Trophoblast cell (in vitro differentiated cells and primary cell): ENCODE results near the gene AMDHD2.
"Not testable (repeated sequence)": the region's sequence is repeated elsewhere in the genome, so short reads cannot be mapped to it uniquely, and the experiment has no call there.

Source experiments
- DNase-seq, 2 donors: peaks; one replicate each; pipeline ENCODE4 v3.0.0-alpha.2; 2016
- H2AFZ ChIP-seq: 2 replicates; pipeline ENCODE4 v1.6.1; 2013; ENCODE audit warnings: low read length, moderate library complexity, mild to moderate bottlenecking; ENCODE audit not compliant: insufficient read depth, poor library complexity
- H2AK5ac ChIP-seq: 2 replicates; pipeline ENCODE4 v1.6.1; 2013; ENCODE audit warnings: mild to moderate bottlenecking, low read length
- H2BK120ac ChIP-seq: 2 replicates; pipeline ENCODE4 v1.6.1; 2013; ENCODE audit warnings: low read length, mild to moderate bottlenecking, moderate library complexity; ENCODE audit not compliant: insufficient read depth, poor library complexity
- H2BK12ac ChIP-seq: 2 replicates; pipeline ENCODE4 v1.6.1; 2013; ENCODE audit warnings: mild to moderate bottlenecking, low read length, moderate library complexity
- H2BK5ac ChIP-seq: 2 replicates; pipeline ENCODE4 v1.6.1; 2013; ENCODE audit warnings: low read length, low read depth, moderate library complexity, mild to moderate bottlenecking; ENCODE audit not compliant: poor library complexity
- H3K14ac ChIP-seq: 2 replicates; pipeline ENCODE4 v1.6.1; 2013; ENCODE audit warnings: mild to moderate bottlenecking, low read length
- H3K18ac ChIP-seq: 2 replicates; pipeline ENCODE4 v1.6.1; 2013; ENCODE audit warnings: mild to moderate bottlenecking, low read length
- H3K23ac ChIP-seq: 2 replicates; pipeline ENCODE4 v1.6.1; 2013; ENCODE audit warnings: low read length
- H3K27ac ChIP-seq: 2 replicates; pipeline ENCODE4 v1.5.1; 2013; ENCODE audit warnings: low read depth, mild to moderate bottlenecking, inconsistent platforms, low read length, moderate library complexity
- H3K27me3 ChIP-seq: 2 replicates; pipeline ENCODE4 v1.6.1; 2013; ENCODE audit warnings: inconsistent platforms, mild to moderate bottlenecking, low read length, moderate library complexity; ENCODE audit not compliant: insufficient read depth
- H3K36me3 ChIP-seq, 2 experiments: 1 replicate in 1 of 2; 2 replicates in 1 of 2; pipeline ENCODE4 v1.6.1; 2013; ENCODE audit warnings: low read length in 2 of 2, mild to moderate bottlenecking in 2 of 2, moderate library complexity in 1 of 2; ENCODE audit not compliant: insufficient read depth in 2 of 2, control insufficient read depth in 1 of 2
- H3K4ac ChIP-seq: 2 replicates; pipeline ENCODE4 v1.6.1; 2013; ENCODE audit warnings: low read depth, mild to moderate bottlenecking, low read length, moderate library complexity
- H3K4me1 ChIP-seq, 2 experiments: 1 replicate in 1 of 2; 2 replicates in 1 of 2; pipeline ENCODE4 v1.6.1; 2013; ENCODE audit warnings: low read length in 2 of 2, mild to moderate bottlenecking in 2 of 2, moderate library complexity in 1 of 2; ENCODE audit not compliant: insufficient read depth in 2 of 2, control insufficient read depth in 1 of 2
- H3K4me2 ChIP-seq: 2 replicates; pipeline ENCODE4 v1.6.1; 2013; ENCODE audit warnings: inconsistent platforms, mild to moderate bottlenecking, low read length, moderate library complexity
- H3K4me3 ChIP-seq: 2 replicates; pipeline ENCODE4 v1.5.1; 2013; ENCODE audit warnings: mild to moderate bottlenecking, low read depth, low read length, inconsistent platforms
- H3K79me1 ChIP-seq: one replicate; pipeline ENCODE4 v1.6.1; 2013; ENCODE audit warnings: low read length
- H3K79me2 ChIP-seq: 2 replicates; pipeline ENCODE4 v1.6.1; 2013; ENCODE audit warnings: low read length, mild to moderate bottlenecking; ENCODE audit not compliant: control insufficient read depth, insufficient read depth, poor library complexity
- H3K9ac ChIP-seq: 2 replicates; pipeline ENCODE4 v1.6.1; 2013; ENCODE audit warnings: mild to moderate bottlenecking, low read length
- H3K9me3 ChIP-seq: 2 replicates; pipeline ENCODE4 v1.6.1; 2013; ENCODE audit warnings: low read depth, mild to moderate bottlenecking, control low read depth, inconsistent platforms, low read length; ENCODE audit not compliant: insufficient read depth
- H4K12ac ChIP-seq: 2 replicates; pipeline ENCODE4 v1.6.1; 2013; ENCODE audit warnings: low read depth, mild to moderate bottlenecking, low read length, moderate library complexity
- H4K8ac ChIP-seq: 2 replicates; pipeline ENCODE4 v1.6.1; 2013; ENCODE audit warnings: low read depth, mild to moderate bottlenecking, low read length, moderate library complexity
- H4K91ac ChIP-seq: one replicate; pipeline ENCODE4 v1.6.1; 2013; ENCODE audit warnings: low read depth, mild to moderate bottlenecking, low read length, moderate library complexity
- WGBS: extraction: QIAGEN DNeasy Blood & Tissue Kit; methylation state at CpG from one replicate; pipeline ENCODE4 v1.1.7; 2013; ENCODE audit warnings: missing lambda C conversion rate; ENCODE audit not compliant: insufficient read length, insufficient coverage; ENCODE audit errors: extremely low coverage; 5-methylcytosine and 5-hydroxymethylcytosine counted together

AMDHD2 gene

DNA sequence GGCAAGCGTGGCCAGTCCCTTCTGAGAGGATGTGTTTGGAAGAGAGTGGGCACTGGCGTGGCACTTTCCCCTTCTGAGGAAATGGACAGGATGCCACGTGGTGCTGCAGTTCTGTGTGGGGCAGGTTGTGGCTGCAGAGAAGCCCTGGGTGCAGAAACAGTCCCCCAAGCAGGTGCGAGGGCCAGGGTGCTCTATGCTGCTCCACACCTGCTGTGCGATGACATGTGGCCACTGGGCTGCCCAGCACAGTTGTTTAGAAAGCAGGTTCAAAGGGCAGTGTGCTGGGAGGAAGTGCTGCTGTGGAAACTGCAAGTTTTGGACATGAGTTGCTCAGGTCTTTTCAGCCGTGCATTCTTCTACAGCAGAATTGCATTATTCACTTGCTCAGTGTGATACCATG, 21.2 kb downstream of the AMDHD2 start:
- not testable (repeated sequence) for H3K18ac ChIP-seq, H3K27me3 ChIP-seq, H3K79me1 ChIP-seq, H2AFZ ChIP-seq, H4K8ac ChIP-seq, H3K9ac ChIP-seq, H4K12ac ChIP-seq, H2BK120ac ChIP-seq, H3K27ac ChIP-seq, H3K23ac ChIP-seq, H2BK5ac ChIP-seq, H3K9me3 ChIP-seq, H2BK12ac ChIP-seq, H3K4me2 ChIP-seq, H2AK5ac ChIP-seq, H3K14ac ChIP-seq, H4K91ac ChIP-seq, H3K4me1 ChIP-seq, H3K4me3 ChIP-seq
- no CpG with 5 or more reads among the region's 6 CpGs for WGBS
- Histone ChIP-seq H3K79me2 (peaks cover 18% of the 10 kb centered on the region), H3K4ac (peak overlapping the region; percentile 13), H3K36me3 (peaks cover 6 to 14% of the 10 kb centered on the region in 2 experiments)
- peak; percentile 9 to 30 for DNase-seq

DNA sequence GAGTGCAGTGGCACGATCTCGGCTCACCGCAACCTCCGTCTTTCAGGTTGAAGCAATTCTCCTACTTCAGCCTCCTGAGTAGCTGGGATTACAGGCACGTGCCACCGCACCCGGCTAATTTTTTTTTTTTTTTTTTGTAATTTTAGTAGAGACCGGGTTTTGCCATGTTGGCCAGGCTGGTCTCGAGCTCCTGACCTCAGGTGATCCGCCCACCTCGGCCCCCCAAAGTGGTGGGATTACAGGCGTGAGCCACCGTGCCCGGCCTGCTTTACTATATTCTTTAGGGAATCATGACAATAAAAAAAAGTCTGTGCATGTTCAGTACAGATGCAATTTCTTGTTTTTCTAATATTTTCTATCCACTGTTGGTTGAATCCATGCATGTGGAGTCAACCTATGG, 23.6 kb downstream of the AMDHD2 start:
- DNase-seq, H2BK120ac ChIP-seq, H3K27ac ChIP-seq, H2AK5ac ChIP-seq, H4K91ac ChIP-seq, H2BK5ac ChIP-seq, H3K27me3 ChIP-seq, H3K4me3 ChIP-seq, H4K12ac ChIP-seq, H3K9me3 ChIP-seq, H3K23ac ChIP-seq, H3K18ac ChIP-seq, H3K4ac ChIP-seq, H2BK12ac ChIP-seq, H3K4me2 ChIP-seq, H4K8ac ChIP-seq, H3K4me1 ChIP-seq, H3K79me1 ChIP-seq, H3K9ac ChIP-seq, H3K14ac ChIP-seq, H2AFZ ChIP-seq: not testable (repeated sequence)
- Histone ChIP-seq H3K36me3 (peaks cover 6 to 15% of the 10 kb centered on the region in 2 experiments), H3K79me2 (peaks cover 18% of the 10 kb centered on the region)
- no CpG with 5 or more reads among the region's 14 CpGs for WGBS

- not testable (repeated sequence) for H3K9ac ChIP-seq, H2BK5ac ChIP-seq, H2AFZ ChIP-seq, H2AK5ac ChIP-seq, H3K14ac ChIP-seq, H3K27ac ChIP-seq, H4K8ac ChIP-seq, H3K9me3 ChIP-seq, H3K4me3 ChIP-seq, H2BK12ac ChIP-seq, H4K91ac ChIP-seq, H3K23ac ChIP-seq, DNase-seq, H3K79me2 ChIP-seq, H2BK120ac ChIP-seq, H3K79me1 ChIP-seq, H3K18ac ChIP-seq, H4K12ac ChIP-seq, H3K36me3 ChIP-seq, H3K4me2 ChIP-seq, H3K4ac ChIP-seq, H3K4me1 ChIP-seq, H3K27me3 ChIP-seq
- no CpG with 5 or more reads among the region's 14 CpGs for WGBS
Observed at GRCh38 chr16:2550283-2550878, 30.2 kb downstream of the AMDHD2 start.

GRCh38 chr16:2551420-2551889, 31.3 kb downstream of the AMDHD2 start:
- peak; percentile 80 to 88 for DNase-seq
- not testable (repeated sequence) for H2BK12ac ChIP-seq, H3K23ac ChIP-seq, H3K9me3 ChIP-seq, H3K79me1 ChIP-seq, H3K4me1 ChIP-seq, H3K9ac ChIP-seq, H3K18ac ChIP-seq, H2AFZ ChIP-seq, H3K79me2 ChIP-seq, H3K27me3 ChIP-seq, H3K4me2 ChIP-seq, H3K4me3 ChIP-seq, H4K12ac ChIP-seq, H3K36me3 ChIP-seq
- H2BK120ac ChIP-seq, result peak overlapping the region; percentile 79
- H4K8ac ChIP-seq, result peak overlapping the region; percentile 69
- H3K27ac ChIP-seq, result peak overlapping the region; percentile 89
- H2BK5ac ChIP-seq, result peak overlapping the region; percentile 27
- peak overlapping the region; percentile 51 for H4K91ac ChIP-seq
- WGBS, result no CpG with 5 or more reads among the region's 17 CpGs
- peak overlapping the region; percentile 14 for H2AK5ac ChIP-seq
- peak overlapping the region; percentile 15 for H3K14ac ChIP-seq
- H3K4ac ChIP-seq, result peak overlapping the region; percentile 33
